Smooth muscle cell (in vitro differentiated cells): ENCODE measurements around the gene CYP2A6. TPM values are rescaled to one million over a fixed set of nuclear protein-coding genes. Genes with fewer than 3 reads are reported as not detected.
"Not testable (repeated sequence)": the region's sequence is repeated elsewhere in the genome, so short reads cannot be mapped to it uniquely, and the experiment has no call there.

ENCODE experiments used
- DNase-seq: peaks from one replicate; lab custom pipeline; 2025; ENCODE audit not compliant: unreplicated experiment; lab: John Stamatoyannopoulos, UW
- H2AFZ ChIP-seq: fragments of 200-600 bp; sonication (generic); 2 replicates; pipeline ENCODE4 v1.6.0; 2016; ENCODE audit warnings: antibody characterized with exemption, low read depth, mild to moderate bottlenecking
- H3F3A ChIP-seq: fragments of 200-600 bp; sonication (generic); 2 replicates; pipeline ENCODE4 v1.6.0; 2017; ENCODE audit warnings: antibody characterized with exemption, low read depth
- H3K27ac ChIP-seq: fragments of 200-600 bp; sonication (generic); 2 replicates; pipeline ENCODE4 v1.5.1; 2016; ENCODE audit warnings: low read depth, mild to moderate bottlenecking
- H3K27me3 ChIP-seq: fragments of 200-600 bp; sonication (generic); 2 replicates; pipeline ENCODE4 v1.6.1; 2016; ENCODE audit warnings: low read depth, mild to moderate bottlenecking
- H3K36me3 ChIP-seq: fragments of 200-600 bp; sonication (generic); 2 replicates; pipeline ENCODE4 v1.5.1; 2016; ENCODE audit warnings: low read depth
- H3K4me1 ChIP-seq: fragments of 200-600 bp; sonication (generic); 2 replicates; pipeline ENCODE4 v1.5.1; 2016; ENCODE audit warnings: low read depth
- H3K4me2 ChIP-seq: fragments of 200-600 bp; sonication (generic); 2 replicates; pipeline ENCODE4 v1.6.0; 2016; ENCODE audit warnings: mild to moderate bottlenecking
- H3K4me3 ChIP-seq: fragments of 200-600 bp; sonication (generic); 2 replicates; pipeline ENCODE4 v1.5.1; 2016; ENCODE audit warnings: mild to moderate bottlenecking
- H3K79me2 ChIP-seq: fragments of 200-600 bp; sonication (generic); 2 replicates; pipeline ENCODE4 v1.6.0; 2016; ENCODE audit warnings: low read depth, mild to moderate bottlenecking
- H3K9ac ChIP-seq: fragments of 200-600 bp; sonication (generic); 2 replicates; pipeline ENCODE4 v1.6.0; 2016; ENCODE audit warnings: low read depth
- H3K9me3 ChIP-seq: fragments of 200-600 bp; sonication (generic); replicated peaks from 2 replicates; pipeline ENCODE4 v1.5.1; 2016; ENCODE audit warnings: low read depth
- H4K20me1 ChIP-seq: fragments of 200-600 bp; sonication (generic); 2 replicates; pipeline ENCODE4 v1.6.0; 2016; ENCODE audit warnings: low read depth
- WGBS: methylation state at CpG from one replicate; pipeline ENCODE4 v1.1.7; 2016; ENCODE audit warnings: low lambda C conversion rate; 5-methylcytosine and 5-hydroxymethylcytosine counted together
- polyA plus RNA-seq: library from polyadenylated mRNA; unstranded; fragments of >200 nt; fragmentation: Nextera tagmentation; extraction: Ambion mirVana; gene quantifications from 2 replicates; pipeline ENCODE4 v1.2.1, GENCODE V29; 2016
- total RNA-seq: library from RNA; depleted of rRNA; stranded (reverse); fragments of >200 nt; gene quantifications from 2 replicates; pipeline ENCODE4 v1.2.3, GENCODE V29; 2014
- TF ChIP-seq, protein P1 (sequence below): fragments of 200-600 bp; sonication (generic); IDR thresholded peaks from 2 replicates; pipeline ENCODE4 v1.5.1; 2017; ENCODE audit warnings: borderline replicate concordance, mild to moderate bottlenecking, antibody characterized with exemption; ENCODE audit not compliant: insufficient read depth, poor library complexity, severe bottlenecking

Gene CYP2A6
- total and polyA plus RNA-seq, 2 experiments from 2014 or later = not detected

DNA sequence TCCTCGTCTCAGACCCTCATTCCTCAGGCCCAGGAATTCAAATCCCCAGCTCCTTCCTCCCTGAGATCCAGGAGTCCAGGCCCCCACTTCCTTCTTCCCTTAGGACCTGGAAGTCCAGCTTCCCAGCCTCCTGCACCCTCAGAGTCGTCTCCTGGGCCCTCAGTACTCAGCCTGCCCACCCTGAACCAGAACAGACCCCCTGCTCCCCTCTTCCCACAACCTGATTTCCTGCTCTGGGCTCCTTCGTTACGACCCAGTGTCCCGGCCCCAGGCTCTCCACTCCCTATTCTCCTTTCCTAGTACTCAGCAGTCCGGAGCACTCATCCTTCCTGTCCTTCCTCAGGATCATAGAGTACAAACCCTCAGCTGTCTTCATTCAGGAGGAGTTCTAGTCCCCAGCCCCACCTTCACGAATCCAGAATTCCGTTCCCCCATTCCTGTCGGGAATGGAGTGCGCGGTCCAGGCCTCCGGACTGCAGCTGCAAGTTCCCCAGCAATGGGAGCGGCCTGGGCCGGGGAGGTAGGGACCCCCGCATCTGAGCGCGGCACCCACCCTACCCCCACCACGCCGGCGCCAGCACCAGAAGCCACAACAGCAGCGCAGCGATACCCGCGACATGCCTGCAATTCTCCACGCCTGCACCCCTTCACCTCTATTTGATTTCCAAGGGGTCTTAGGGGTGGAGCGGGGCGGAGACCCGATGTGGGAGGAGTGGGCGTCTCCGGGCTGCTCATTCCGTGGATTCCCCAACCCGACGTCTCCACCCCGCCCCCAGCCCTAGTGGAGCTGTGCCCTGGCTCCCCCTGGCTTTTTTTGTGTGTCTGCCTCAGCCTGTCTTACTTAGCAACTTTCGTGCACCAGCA, 38.5 kb downstream of the CYP2A6 start:
- Histone ChIP-seq H3K9ac (peak overlapping the region; percentile 24), H3K27ac (peak overlapping the region; percentile 46)

DNA sequence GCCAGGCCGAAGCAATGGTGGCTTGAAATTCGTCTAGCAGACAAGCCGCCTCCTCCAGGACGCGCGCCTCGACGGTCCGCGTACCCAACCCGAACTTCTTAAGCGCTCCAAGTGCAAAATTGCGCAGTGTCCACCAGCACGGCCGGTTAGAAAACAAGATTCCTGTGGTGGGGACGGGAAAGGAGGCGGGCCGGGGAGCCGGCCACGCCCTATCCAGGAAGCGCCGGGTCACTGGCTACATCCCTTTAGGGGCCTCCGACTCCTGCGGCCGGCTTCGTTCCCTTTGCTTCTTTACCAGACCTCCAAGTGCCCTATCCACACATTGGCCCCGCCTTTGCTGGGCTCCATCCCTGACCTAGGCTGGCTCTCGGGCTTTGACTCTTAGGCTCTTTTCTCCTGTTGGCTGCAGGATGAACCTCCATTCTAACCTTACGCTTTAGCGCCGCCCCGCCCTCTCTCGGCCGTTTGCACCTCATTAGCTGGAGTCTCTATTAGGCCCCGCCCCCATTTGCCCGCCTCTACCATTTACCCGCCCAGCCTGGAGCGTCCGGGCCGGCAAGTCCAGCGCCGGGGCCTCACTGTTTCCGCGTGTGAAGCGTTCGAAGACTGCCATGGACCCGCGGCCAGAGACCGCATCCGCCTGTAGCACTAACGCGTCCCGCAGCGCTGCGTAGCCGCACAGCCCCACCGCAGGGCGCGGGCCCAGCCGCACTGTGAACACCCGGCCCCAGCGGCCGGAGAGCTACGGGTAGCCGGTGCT, 39.4 kb downstream of the CYP2A6 start:
- Histone ChIP-seq H4K20me1 (peaks cover 40% of the 10 kb centered on the region), H3K4me3 (peak overlapping the region; percentile 43), H3K9ac (peak overlapping the region; percentile 24), H3F3A (peaks cover 18% of the 10 kb centered on the region), H3K4me1 (peaks cover 20% of the 10 kb centered on the region), H3K4me2 (peak overlapping the region; percentile 89), H3K27ac (peak overlapping the region; percentile 46)
- H2AFZ ChIP-seq, H3K27me3 ChIP-seq, H3K9me3 ChIP-seq, H3K79me2 ChIP-seq, H3K36me3 ChIP-seq: not testable (repeated sequence)
- WGBS = 2% methylated on average over 59 of the region's 65 CpGs
- DNase-seq = peak; percentile 81

More for the DNA sequence above, 38.5 kb downstream of the CYP2A6 start:
- Histone ChIP-seq H3K9me3 (no peaks in the 10 kb centered on the region), H2AFZ (no peak overlapping the region), H3K4me2 (peak overlapping the region; percentile 89), H4K20me1 (peaks cover 31% of the 10 kb centered on the region), H3K4me3 (peak overlapping the region; percentile 43), H3K36me3 (no peaks in the 10 kb centered on the region), H3K27me3 (no peaks in the 10 kb centered on the region), H3K79me2 (peaks cover 4% of the 10 kb centered on the region), H3K4me1 (peaks cover 11% of the 10 kb centered on the region), H3F3A (peaks cover 12% of the 10 kb centered on the region)
- TF ChIP-seq, protein P1, sequence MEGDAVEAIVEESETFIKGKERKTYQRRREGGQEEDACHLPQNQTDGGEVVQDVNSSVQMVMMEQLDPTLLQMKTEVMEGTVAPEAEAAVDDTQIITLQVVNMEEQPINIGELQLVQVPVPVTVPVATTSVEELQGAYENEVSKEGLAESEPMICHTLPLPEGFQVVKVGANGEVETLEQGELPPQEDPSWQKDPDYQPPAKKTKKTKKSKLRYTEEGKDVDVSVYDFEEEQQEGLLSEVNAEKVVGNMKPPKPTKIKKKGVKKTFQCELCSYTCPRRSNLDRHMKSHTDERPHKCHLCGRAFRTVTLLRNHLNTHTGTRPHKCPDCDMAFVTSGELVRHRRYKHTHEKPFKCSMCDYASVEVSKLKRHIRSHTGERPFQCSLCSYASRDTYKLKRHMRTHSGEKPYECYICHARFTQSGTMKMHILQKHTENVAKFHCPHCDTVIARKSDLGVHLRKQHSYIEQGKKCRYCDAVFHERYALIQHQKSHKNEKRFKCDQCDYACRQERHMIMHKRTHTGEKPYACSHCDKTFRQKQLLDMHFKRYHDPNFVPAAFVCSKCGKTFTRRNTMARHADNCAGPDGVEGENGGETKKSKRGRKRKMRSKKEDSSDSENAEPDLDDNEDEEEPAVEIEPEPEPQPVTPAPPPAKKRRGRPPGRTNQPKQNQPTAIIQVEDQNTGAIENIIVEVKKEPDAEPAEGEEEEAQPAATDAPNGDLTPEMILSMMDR = no peak
- DNase-seq = no peak
- WGBS = 13% methylated on average over 28 of the region's 35 CpGs

DNA sequence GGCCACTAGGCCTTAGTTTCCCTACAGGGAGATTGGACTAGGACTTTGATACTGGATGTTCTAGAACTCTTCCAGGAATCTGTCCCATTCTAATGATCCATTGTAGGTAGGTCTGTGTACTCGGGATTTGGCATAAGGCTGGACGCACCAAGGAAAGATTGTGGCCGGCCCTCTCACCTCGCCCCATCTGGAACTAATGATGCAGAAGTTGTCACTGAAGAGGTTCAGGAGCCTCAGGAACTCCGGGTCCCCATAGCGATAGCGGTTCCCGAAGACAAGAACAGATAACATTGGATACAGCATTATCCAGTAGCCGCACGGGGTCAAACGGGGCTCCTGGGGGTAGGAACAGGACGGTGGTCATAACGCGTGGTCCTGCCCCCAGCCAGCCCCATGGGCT, 40.1 kb downstream of the CYP2A6 start:
- DNase-seq = no peak
- H3K27ac ChIP-seq = peak overlapping the region; percentile 28
- no peaks in the 10 kb centered on the region for H3K9me3 ChIP-seq
- no peaks in the 10 kb centered on the region for H3K27me3 ChIP-seq
- H4K20me1 ChIP-seq = peaks cover 47% of the 10 kb centered on the region
- H2AFZ ChIP-seq = no peak overlapping the region
- 54% methylated on average over 13 of the region's 14 CpGs for WGBS
- H3K9ac ChIP-seq = no peak overlapping the region
- peak overlapping the region; percentile 89 for H3K4me2 ChIP-seq
- H3K79me2 ChIP-seq = peaks cover 7% of the 10 kb centered on the region
- peak overlapping the region; percentile 43 for H3K4me3 ChIP-seq
- TF ChIP-seq, protein P1 = no peak
- peaks cover 23% of the 10 kb centered on the region for H3F3A ChIP-seq
- no peaks in the 10 kb centered on the region for H3K36me3 ChIP-seq
- H3K4me1 ChIP-seq = peaks cover 22% of the 10 kb centered on the region

DNA sequence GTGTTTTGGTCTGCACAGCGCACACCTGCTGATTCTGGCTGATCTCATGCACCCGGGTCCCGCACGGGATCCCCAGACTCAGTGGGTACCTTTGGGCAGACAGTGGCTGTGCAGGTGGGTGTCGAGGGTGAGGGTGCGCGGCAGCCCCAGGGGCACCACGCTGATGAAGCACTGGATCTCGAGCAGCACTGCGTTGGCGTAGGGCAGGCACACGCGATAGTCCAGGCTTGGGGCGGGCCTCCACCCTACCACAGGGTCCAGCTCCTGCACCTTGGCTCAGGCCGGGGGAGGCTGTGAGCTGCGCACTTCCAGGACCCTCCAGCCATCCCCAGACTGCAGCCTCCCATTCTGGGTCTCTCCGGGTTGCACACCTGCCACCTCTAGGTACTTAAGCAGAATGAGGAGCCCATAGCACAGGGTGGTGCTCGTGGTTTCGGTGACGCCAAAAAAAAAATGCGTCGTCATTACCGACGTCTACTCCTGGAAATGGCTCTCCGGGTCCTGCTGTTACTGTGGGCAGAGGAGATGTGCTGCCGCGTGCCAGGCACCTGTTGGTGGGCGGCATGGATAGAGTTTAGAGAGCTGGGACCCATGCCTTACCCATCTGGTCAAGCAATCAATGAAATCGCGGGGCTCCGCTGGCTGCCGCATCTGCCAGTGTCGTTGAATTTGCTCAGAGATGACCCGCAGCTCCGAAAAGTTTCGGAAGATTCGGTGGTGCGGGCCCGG, 40.7 kb downstream of the CYP2A6 start:
- WGBS = 96% methylated on average over 39 of the region's 39 CpGs
- Histone ChIP-seq H4K20me1 (peaks cover 53% of the 10 kb centered on the region), H3K4me1 (peaks cover 22% of the 10 kb centered on the region), H3F3A (peaks cover 23% of the 10 kb centered on the region), H3K4me3 (no peak overlapping the region), H3K9me3 (no peaks in the 10 kb centered on the region), H3K27ac (no peak overlapping the region), H3K4me2 (no peak overlapping the region), H3K9ac (no peak overlapping the region), H3K27me3 (no peaks in the 10 kb centered on the region), H3K36me3 (no peaks in the 10 kb centered on the region), H3K79me2 (peaks cover 14% of the 10 kb centered on the region), H2AFZ (no peak overlapping the region)
- no peak for DNase-seq
- TF ChIP-seq, protein P1 = no peak
